ENCODE data around the gene TAF1D.

GRCh38 chr11:93686226-93686625 lies 55.1 kb downstream of the TAF1D start:
- TF ChIP-seq POLR2AphosphoS5 (IDR thresholded peaks at IDR 0.05; ENCODE audit: low read depth, low read length) (no peak), REST (IDR thresholded peaks at IDR 0.05; ENCODE audit: insufficient read depth in 1 of 2, low read depth in 2 of 2, low read length in 2 of 2) (no peak), SIN3A (IDR thresholded peaks at IDR 0.05; ENCODE audit: borderline replicate concordance, insufficient read depth, low read length) (no peak)
